ENCODE measurements around the gene NIPAL1.

GRCh38 chr4:48008021-48008596 is 8.5 kb upstream of the NIPAL1 start:
- TF ChIP-seq MAX (IDR thresholded peaks at IDR 0.05), result no peak
- TF ChIP-seq EP300 (IDR thresholded peaks at IDR 0.05; ENCODE audit: borderline replicate concordance), result no peak
- TF ChIP-seq CEBPB (IDR thresholded peaks at IDR 0.05), result no peak
- TF ChIP-seq USF1 (IDR thresholded peaks at IDR 0.05), result no peak
- no peak for TF ChIP-seq REST (IDR thresholded peaks at IDR 0.05; ENCODE audit: low read depth)
- no peak for TF ChIP-seq CREB1 (IDR thresholded peaks at IDR 0.05; ENCODE audit: low read depth)
- TF ChIP-seq EGR1 (IDR thresholded peaks at IDR 0.05), result no peak
- no peak for TF ChIP-seq RAD21 (IDR thresholded peaks at IDR 0.05; ENCODE audit: low read depth)
- TF ChIP-seq NFIC (IDR thresholded peaks at IDR 0.05), result no peak
- TF ChIP-seq FOXM1 (IDR thresholded peaks at IDR 0.05; ENCODE audit: borderline replicate concordance, low read depth), result no peak
- no peak for TF ChIP-seq YY1 (IDR thresholded peaks at IDR 0.05; ENCODE audit: low read depth)
- no peak for TF ChIP-seq TAF1 (IDR thresholded peaks at IDR 0.05; ENCODE audit: low read depth)
- no peak for TF ChIP-seq TCF12 (IDR thresholded peaks at IDR 0.05; ENCODE audit: low read depth)
- no peak for TF ChIP-seq ZBTB7A (IDR thresholded peaks at IDR 0.05; ENCODE audit: low read depth)

Measured in Ishikawa (cell line).